ENCODE results near the gene MLLT1. TPM values are rescaled to one million over a fixed set of nuclear protein-coding genes. Genes with fewer than 3 reads are reported as not detected.

The MLLT1 gene
- total and polyA plus RNA-seq, 2 of the 8 experiments (the other 6 are each of a cell fraction or from before 2014, with no cell fraction given) = 18.8 to 45.1 TPM

- TF ChIP-seq CHD7 (IDR thresholded peaks at IDR 0.05; ENCODE audit: insufficient replicate concordance, low read length) = no peak
Observed at GRCh38 chr19:6247007-6247288, 32.8 kb downstream of the MLLT1 start (continued).
